K562 (cell line): ENCODE measurements around the gene UBR4. TPM values are rescaled to one million over a fixed set of nuclear protein-coding genes. Genes with fewer than 3 reads are reported as not detected.

Experiments used
- ATF1 ChIP-seq, 2 experiments: fragments of 450-650 bp in 1 of 2; IDR thresholded peaks; 2 replicates each; pipeline ENCODE4 v1.6.1; 2016; ENCODE audit warnings: missing compliant biosample characterization in 1 of 2, missing genetic modification characterization in 1 of 2
- BRF1 ChIP-seq: IDR thresholded peaks from 3 replicates; pipeline ENCODE4 v1.6.1; 2011; ENCODE audit warnings: borderline replicate concordance, mild to moderate bottlenecking; ENCODE audit not compliant: insufficient read length; ENCODE audit errors: extremely low read depth
- C11orf30 ChIP-seq: fragments of 450-650 bp; IDR thresholded peaks from 2 replicates; pipeline ENCODE4 v1.6.1; 2016; ENCODE audit warnings: low read depth, mild to moderate bottlenecking
- ETV5 ChIP-seq: sonication (generic); formaldehyde crosslinking; IDR thresholded peaks from 2 replicates; pipeline ENCODE4 v1.4.0; 2020; ENCODE audit warnings: low read depth, mild to moderate bottlenecking, missing genetic modification reagents
- ETV6 ChIP-seq, 3 experiments: fragments of 150-350 bp in 1 of 3; sonication (generic) in 1 of 3; formaldehyde crosslinking in 1 of 3; IDR thresholded peaks; 2 replicates each; pipeline versions ENCODE4 v1.6.1 to v1.8.0; 2014 to 2022; ENCODE audit warnings: borderline replicate concordance in 2 of 3, low read depth in 2 of 3, antibody characterized with exemption in 1 of 3, low read length in 1 of 3, mild to moderate bottlenecking in 1 of 3, missing genetic modification reagents in 1 of 3
- FOS ChIP-seq: IDR thresholded peaks from 3 replicates; pipeline ENCODE4 v1.6.1; 2011; ENCODE audit not compliant: insufficient read length; ENCODE audit errors: extremely low read depth
- HDAC6 ChIP-seq: IDR thresholded peaks from 2 replicates; pipeline ENCODE4 v1.6.1; 2012; ENCODE audit warnings: low read depth, mild to moderate bottlenecking, control low read depth, inconsistent platforms, low read length, moderate library complexity
- KDM1A ChIP-seq, 2 experiments: fragments of 450-650 bp; IDR thresholded peaks; 2 replicates each; pipeline ENCODE4 v1.6.1; 2016; ENCODE audit warnings: mild to moderate bottlenecking in 2 of 2
- MTA2 ChIP-seq: fragments of 450-650 bp; IDR thresholded peaks from 2 replicates; pipeline ENCODE4 v1.6.1; 2016; ENCODE audit warnings: low read depth
- RBM22 ChIP-seq: fragments of 200-400 bp; formaldehyde crosslinking; IDR thresholded peaks from 2 replicates; pipeline ENCODE4 v1.6.1; 2018; ENCODE audit warnings: low read length, low read depth; ENCODE audit not compliant: poor library complexity, severe bottlenecking
- SIN3A ChIP-seq, 2 experiments: fragments of 150-350 bp in 1 of 2; IDR thresholded peaks; 2 replicates each; pipeline ENCODE4 v1.6.1; 2011 to 2016; ENCODE audit warnings: borderline replicate concordance in 2 of 2, low read depth in 2 of 2, low read length in 2 of 2, mild to moderate bottlenecking in 2 of 2, moderate library complexity in 2 of 2; ENCODE audit not compliant: control insufficient read depth in 1 of 2
- TCF7L2 ChIP-seq: fragments of 150-350 bp; IDR thresholded peaks from 2 replicates; pipeline ENCODE4 v1.6.1; 2016; ENCODE audit warnings: low read depth, mild to moderate bottlenecking, low read length, moderate library complexity
- TGIF2 ChIP-seq: sonication (generic); formaldehyde crosslinking; IDR thresholded peaks from 2 replicates; pipeline ENCODE4 v1.8.1; 2022; ENCODE audit warnings: mild to moderate bottlenecking, missing genetic modification reagents, moderate library complexity
- ZNF174 ChIP-seq: fragments of 250-450 bp; sonication (Bioruptor Pico); IDR thresholded peaks from 2 replicates; pipeline ENCODE4 v1.4.0; 2020; ENCODE audit warnings: mild to moderate bottlenecking
- ZNF175 ChIP-seq: fragments of 200-800 bp; sonication (Bioruptor generic); IDR thresholded peaks from 2 replicates; pipeline ENCODE4 v1.6.1; 2016; ENCODE audit warnings: low read depth, mild to moderate bottlenecking, missing genetic modification characterization, missing compliant biosample characterization
- ZNF695 ChIP-seq: fragments of 450-650 bp; formaldehyde crosslinking; IDR thresholded peaks from 2 replicates; pipeline ENCODE4 v1.4.0; 2020; ENCODE audit warnings: mild to moderate bottlenecking, moderate library complexity
- polyA plus RNA-seq, 8 experiments: library from polyadenylated mRNA; depleted of rRNA in 4 of 8; stranded (reverse) in 5 of 8; unstranded in 3 of 8; fragments of >200 nt; fragmentation: Nextera tagmentation in 2 of 8; fragmentation: Illumina TruSeq in 1 of 8; extraction: Ambion mirVana in 2 of 8; extraction: Trizol in 1 of 8; gene quantifications; 2 replicates each; pipeline versions ENCODE4 v1.2.1 to v1.2.3, GENCODE V29; 2011 to 2014; ENCODE audit warnings: inconsistent platforms in 1 of 8, missing spikeins in 1 of 8
- total RNA-seq, 7 experiments: library from RNA; depleted of rRNA in 6 of 7; stranded (reverse); fragments of >200 nt in 6 of 7; fragmentation: Illumina TruSeq in 2 of 7; extraction: Trizol in 2 of 7; gene quantifications; 2 replicates each; pipeline versions ENCODE4 v1.2.1 to v1.2.3, GENCODE V29; 2011 to 2021; ENCODE audit warnings: low replicate concordance in 1 of 7
- TF ChIP-seq, protein P1 (sequence below): fragments of 250-450 bp; sonication (Bioruptor Pico); IDR thresholded peaks from 2 replicates; pipeline ENCODE4 v1.5.0; 2021; ENCODE audit warnings: mild to moderate bottlenecking, moderate library complexity
- TF ChIP-seq, protein P2 (sequence below): fragments of 250-450 bp; sonication (Bioruptor Pico); IDR thresholded peaks from 2 replicates; pipeline ENCODE4 v1.5.0; 2021
- TF ChIP-seq, protein P3 (sequence below), 2 experiments: fragments of 150-350 bp in 1 of 2; IDR thresholded peaks; 2 replicates each; pipeline ENCODE4 v1.6.1; 2012 to 2016; ENCODE audit warnings: low read depth in 2 of 2, low read length in 2 of 2, mild to moderate bottlenecking in 1 of 2, moderate library complexity in 1 of 2

Gene UBR4
- total and polyA plus RNA-seq, 9 of the 15 experiments (the other 6 are each of a cell fraction or from before 2014, with no cell fraction given): 55.4 to 277 (median 123) TPM

DNA sequence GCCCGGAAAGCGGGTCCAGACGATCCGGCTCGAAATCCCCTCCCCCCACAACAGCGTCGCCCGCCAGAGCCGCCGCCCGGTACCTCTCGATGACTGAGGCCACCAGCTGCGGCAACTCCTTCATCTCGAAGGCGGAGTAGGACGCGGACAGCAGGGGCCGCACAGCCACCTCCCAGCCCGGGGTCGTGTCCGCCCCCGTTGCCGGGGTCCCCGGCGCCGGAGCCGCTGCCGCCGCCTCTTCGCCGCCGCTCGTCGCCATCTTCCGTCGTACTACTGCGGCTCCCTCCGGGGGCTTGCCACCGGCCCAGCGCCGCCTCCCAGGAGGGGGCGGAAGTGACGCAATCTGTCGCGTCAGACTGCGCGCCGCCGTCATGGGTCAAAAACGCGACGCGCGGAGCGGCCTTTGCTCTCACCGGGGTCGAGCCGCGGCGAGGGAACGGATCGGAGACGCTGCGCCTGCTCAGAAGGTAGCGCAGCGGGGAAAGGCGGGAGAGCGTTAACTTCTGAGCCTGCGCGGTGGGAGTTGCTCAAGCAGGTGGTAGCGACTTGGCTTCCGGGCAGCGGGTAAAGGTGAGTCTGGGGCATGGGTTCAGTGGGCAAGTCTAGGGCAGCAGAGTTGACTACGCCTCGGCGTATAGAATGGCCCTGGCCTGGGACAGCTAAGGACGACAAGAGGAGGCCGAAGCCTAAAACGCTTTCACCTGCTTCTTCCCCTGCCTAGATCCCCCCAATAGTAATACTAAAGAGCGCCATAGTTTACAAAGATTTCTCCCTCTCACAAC lies at the start of gene UBR4 (continued):
- TF ChIP-seq, protein P1, sequence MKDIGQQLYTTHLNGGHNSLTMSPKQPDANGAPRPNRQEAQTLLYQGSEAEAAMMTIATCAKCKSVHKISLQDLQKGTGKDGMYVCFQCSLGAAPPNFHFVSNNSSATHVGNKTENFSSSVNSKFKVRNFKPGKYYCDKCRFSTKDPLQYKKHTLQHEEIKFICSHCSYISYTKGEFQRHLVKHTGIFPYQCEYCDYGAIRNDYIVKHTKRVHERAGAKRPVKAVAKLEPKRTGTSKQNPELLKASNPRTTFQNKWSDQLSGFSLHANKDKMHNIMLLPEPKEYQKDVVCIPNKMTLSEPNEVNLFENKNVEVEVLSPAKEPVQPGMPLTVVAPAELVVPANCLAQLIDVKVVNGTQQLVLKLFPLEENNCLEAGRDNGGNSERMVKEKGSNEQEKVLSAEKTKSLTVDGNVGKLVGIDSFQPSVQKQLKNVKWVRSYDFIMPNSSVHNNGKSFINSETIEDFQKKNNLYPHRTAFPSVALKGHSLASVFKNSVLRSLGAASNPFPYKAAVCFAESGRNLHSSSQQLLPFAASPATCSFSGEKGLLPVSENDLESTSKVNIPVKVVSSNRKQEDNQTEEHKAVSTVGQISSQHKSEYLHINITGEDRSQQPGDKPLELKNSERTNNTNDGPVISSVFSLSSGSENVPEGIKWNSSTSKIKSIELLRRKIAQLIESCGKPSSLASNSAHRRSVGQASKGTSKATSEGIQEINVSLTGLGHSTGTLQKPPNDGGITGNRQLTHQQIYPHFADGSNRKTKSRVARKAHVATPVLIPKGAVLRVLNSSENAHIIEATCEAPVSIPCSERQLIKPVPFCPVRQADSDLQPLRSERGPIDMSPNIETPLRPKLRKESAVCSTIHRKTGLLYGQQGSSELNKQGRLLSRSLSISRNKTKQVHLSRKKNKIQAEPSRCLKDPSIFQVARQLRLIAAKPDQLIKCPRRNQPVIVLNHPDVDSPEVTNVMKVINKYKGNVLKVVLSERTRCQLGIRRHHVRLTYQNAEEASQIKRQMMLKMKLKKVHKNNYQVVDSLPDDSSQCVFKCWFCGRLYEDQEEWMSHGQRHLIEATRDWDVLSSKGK: no peak
- no peak for TF ChIP-seq ZNF175 (CRISPR knock-in tag)
- TF ChIP-seq, protein P2, sequence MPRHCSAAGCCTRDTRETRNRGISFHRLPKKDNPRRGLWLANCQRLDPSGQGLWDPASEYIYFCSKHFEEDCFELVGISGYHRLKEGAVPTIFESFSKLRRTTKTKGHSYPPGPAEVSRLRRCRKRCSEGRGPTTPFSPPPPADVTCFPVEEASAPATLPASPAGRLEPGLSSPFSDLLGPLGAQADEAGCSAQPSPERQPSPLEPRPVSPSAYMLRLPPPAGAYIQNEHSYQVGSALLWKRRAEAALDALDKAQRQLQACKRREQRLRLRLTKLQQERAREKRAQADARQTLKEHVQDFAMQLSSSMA (CRISPR knock-in tag): no peak; the same call in 1 of the 2 replicates
- peak; percentile 97 for TF ChIP-seq ETV5
- no peak for TF ChIP-seq MTA2
- TF ChIP-seq ETV6 (IDR thresholded peaks at IDR 0.05; ENCODE audit: borderline replicate concordance in 1 of 2, low read depth in 2 of 2, low read length in 1 of 2): no peak
- TF ChIP-seq ETV6 (CRISPR knock-in tag; IDR thresholded peaks at IDR 0.05; ENCODE audit: borderline replicate concordance): peak; percentile 90; the same call in 1 of the 2 replicates
- no peak for TF ChIP-seq TGIF2 (CRISPR knock-in tag)
- TF ChIP-seq KDM1A (IDR thresholded peaks at IDR 0.05): no peak
- peak; percentile 73 for TF ChIP-seq RBM22
- TF ChIP-seq BRF1: no peak
- TF ChIP-seq TCF7L2: no peak
- no peak for TF ChIP-seq ZNF174
- TF ChIP-seq ATF1 (CRISPR knock-in tag; IDR thresholded peaks at IDR 0.05): peak; percentile 100
- peak; percentile 100 for TF ChIP-seq ATF1 (tag; IDR thresholded peaks at IDR 0.05)
- no peak for TF ChIP-seq ZNF695 (CRISPR knock-in tag)
- TF ChIP-seq HDAC6: no peak
- peak in 1 of 2 experiments; percentile 54; a peak in 1 of 4 replicates for TF ChIP-seq SIN3A (IDR thresholded peaks at IDR 0.05; ENCODE audit: borderline replicate concordance in 2 of 2, control insufficient read depth in 1 of 2, low read depth in 2 of 2, low read length in 2 of 2)
- peak; percentile 96 for TF ChIP-seq C11orf30
- TF ChIP-seq FOS: no peak
- TF ChIP-seq, protein P3, sequence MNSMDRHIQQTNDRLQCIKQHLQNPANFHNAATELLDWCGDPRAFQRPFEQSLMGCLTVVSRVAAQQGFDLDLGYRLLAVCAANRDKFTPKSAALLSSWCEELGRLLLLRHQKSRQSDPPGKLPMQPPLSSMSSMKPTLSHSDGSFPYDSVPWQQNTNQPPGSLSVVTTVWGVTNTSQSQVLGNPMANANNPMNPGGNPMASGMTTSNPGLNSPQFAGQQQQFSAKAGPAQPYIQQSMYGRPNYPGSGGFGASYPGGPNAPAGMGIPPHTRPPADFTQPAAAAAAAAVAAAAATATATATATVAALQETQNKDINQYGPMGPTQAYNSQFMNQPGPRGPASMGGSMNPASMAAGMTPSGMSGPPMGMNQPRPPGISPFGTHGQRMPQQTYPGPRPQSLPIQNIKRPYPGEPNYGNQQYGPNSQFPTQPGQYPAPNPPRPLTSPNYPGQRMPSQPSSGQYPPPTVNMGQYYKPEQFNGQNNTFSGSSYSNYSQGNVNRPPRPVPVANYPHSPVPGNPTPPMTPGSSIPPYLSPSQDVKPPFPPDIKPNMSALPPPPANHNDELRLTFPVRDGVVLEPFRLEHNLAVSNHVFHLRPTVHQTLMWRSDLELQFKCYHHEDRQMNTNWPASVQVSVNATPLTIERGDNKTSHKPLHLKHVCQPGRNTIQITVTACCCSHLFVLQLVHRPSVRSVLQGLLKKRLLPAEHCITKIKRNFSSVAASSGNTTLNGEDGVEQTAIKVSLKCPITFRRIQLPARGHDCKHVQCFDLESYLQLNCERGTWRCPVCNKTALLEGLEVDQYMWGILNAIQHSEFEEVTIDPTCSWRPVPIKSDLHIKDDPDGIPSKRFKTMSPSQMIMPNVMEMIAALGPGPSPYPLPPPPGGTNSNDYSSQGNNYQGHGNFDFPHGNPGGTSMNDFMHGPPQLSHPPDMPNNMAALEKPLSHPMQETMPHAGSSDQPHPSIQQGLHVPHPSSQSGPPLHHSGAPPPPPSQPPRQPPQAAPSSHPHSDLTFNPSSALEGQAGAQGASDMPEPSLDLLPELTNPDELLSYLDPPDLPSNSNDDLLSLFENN (IDR thresholded peaks at IDR 0.05; ENCODE audit: low read depth in 2 of 2, low read length in 2 of 2): peak in 1 of 2 experiments; percentile 57; a peak in 2 of 4 replicates
